NB4 (cell line): Measurements from ENCODE around the gene CCNYL1.

Experiments
- DNase-seq: peaks from one replicate; pipeline ENCODE4 v3.0.0; 2010; ENCODE audit warnings: low read depth
- H3K4me3 ChIP-seq: one replicate; pipeline ENCODE4 v1.5.1; 2011; ENCODE audit warnings: mild to moderate bottlenecking, low read depth, low read length, moderate library complexity
- MAX ChIP-seq: IDR thresholded peaks from 2 replicates; pipeline ENCODE4 v1.6.1; 2011; ENCODE audit warnings: low read depth, low read length
- MYC ChIP-seq: IDR thresholded peaks from 2 replicates; pipeline ENCODE4 v1.6.1; 2011; ENCODE audit warnings: low read depth, low read length
- POLR2A ChIP-seq: IDR thresholded peaks from 2 replicates; pipeline ENCODE4 v1.6.1; 2011; ENCODE audit warnings: mild to moderate bottlenecking; ENCODE audit not compliant: insufficient read length; ENCODE audit errors: extremely low read depth
- TF ChIP-seq, protein P1 (sequence below): IDR thresholded peaks from one replicate; pipeline ENCODE4 v1.5.1; 2012; ENCODE audit warnings: low read depth, low read length

The CCNYL1 gene

DNA sequence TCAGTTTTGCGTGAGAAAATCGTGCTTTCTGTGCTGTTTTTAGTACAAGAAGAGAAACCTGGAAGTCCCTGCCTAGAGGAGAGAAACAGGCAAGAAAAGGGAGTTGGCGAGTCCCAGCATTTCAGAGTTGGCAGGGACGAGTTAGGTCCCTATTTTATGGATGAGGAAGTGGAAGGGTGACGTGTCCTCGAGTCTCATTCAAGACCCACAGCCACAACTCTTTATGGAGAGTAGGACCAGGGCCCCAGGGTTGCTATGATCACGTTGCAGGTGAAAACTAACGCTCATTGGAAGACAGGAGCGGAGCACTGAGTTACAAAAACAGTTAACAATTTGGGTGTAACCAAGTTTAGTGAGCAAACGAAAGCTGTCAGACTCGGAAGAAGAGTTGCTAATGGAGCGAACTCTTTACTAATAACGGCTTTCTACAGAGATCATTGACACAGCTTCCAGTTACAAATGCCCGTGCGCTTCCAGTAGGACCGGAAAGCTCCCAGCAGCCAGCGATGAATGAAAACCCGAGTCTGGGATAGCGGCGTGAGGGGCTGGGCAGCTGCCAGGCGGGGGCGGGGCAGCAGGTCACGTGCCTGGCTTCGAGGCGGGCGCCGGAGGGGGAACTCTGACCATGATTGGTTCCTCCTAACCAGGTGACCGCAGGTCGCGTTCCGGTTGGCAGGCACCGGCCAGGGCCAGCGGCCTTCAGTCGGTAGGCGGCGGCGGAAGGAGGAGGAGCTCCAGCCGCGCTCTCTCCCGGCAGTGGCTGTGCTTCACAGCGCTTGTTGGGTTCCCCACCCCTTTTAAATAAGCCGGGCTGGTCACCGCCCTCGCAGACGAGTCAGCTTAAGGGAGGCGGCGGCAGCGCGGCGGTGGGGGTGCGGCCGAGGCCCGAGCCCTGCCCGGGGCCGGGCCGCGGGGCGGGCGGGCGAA, at the start of gene CCNYL1:
CCNYL1 (plus strand) TSS at position 827 of the 927 bp plus-strand sequence. CDS start 257 bp downstream, outside the sequence.
- TF ChIP-seq, protein P1, sequence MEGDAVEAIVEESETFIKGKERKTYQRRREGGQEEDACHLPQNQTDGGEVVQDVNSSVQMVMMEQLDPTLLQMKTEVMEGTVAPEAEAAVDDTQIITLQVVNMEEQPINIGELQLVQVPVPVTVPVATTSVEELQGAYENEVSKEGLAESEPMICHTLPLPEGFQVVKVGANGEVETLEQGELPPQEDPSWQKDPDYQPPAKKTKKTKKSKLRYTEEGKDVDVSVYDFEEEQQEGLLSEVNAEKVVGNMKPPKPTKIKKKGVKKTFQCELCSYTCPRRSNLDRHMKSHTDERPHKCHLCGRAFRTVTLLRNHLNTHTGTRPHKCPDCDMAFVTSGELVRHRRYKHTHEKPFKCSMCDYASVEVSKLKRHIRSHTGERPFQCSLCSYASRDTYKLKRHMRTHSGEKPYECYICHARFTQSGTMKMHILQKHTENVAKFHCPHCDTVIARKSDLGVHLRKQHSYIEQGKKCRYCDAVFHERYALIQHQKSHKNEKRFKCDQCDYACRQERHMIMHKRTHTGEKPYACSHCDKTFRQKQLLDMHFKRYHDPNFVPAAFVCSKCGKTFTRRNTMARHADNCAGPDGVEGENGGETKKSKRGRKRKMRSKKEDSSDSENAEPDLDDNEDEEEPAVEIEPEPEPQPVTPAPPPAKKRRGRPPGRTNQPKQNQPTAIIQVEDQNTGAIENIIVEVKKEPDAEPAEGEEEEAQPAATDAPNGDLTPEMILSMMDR: no peak
- TF ChIP-seq MAX: peak; percentile 94
- TF ChIP-seq POLR2A: peak; percentile 74
- peak; percentile 30; the same call in 1 of the 2 replicates for TF ChIP-seq MYC
- DNase-seq: peak; percentile 100
- peak within 1 kb of the TSS; percentile 74 for H3K4me3 ChIP-seq

GRCh38 chr2:207662203-207662602, 49.2 kb upstream of the CCNYL1 start:
- DNase-seq: peak; percentile 21
- no peak overlapping the region for H3K4me3 ChIP-seq
- TF ChIP-seq MYC: no peak
- no peak for TF ChIP-seq POLR2A
- no peak for TF ChIP-seq MAX
- TF ChIP-seq, protein P1: no peak

DNA sequence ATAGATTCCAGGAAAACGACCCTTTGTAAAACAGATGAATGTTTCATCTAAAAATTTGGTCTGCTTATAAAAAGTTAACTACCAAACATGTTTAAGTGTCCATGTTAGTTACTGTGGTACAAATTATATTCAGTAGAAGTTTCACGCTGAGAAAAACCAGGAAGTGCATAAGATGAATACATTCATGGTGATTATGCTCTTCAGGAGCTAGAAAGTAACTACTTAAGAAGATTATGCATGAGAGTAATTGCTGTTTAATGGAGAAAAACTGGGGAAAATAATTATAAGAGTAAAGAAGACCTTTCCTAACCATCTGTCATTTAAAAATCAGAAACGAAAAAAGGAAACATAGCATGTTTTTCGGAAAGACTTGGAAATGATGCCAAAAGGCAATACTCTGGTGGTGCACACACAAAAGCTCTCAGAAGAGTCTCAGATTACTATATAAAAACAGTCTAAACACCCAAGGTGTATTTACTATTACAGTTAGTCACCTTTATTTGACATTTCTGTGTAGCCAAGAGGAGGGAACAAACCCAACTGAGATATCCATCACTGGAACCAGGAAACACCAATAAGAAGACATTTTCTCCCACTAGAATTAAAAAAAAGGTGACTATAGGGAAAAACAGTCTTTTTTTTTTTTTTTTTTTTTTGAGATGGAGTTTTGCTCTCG, 47.4 kb upstream of the CCNYL1 start:
- DNase-seq: no peak
- no peak overlapping the region for H3K4me3 ChIP-seq
- TF ChIP-seq POLR2A: no peak
- TF ChIP-seq, protein P1: no peak
- TF ChIP-seq MYC: no peak
- TF ChIP-seq MAX: no peak

DNA sequence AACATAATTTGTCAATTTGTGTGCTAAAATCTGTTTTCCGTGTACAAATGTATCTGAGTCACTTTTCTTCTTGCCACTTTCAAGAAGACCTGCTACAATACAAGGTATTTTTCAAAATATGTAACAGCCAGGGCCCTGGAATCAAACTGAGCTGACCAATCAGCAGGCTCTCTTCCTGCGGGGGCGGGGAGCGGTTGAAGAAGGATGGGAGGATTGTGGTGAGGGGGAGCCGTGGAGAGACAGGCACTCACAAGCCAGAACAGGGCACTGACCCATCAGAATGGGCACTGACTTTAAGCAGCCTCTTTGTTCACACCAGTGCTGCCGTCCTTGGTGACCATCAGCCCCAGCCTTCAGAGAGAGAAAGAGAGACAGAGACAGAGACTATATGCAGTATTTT, 40.6 kb upstream of the CCNYL1 start:
- H3K4me3 ChIP-seq: no peak overlapping the region
- DNase-seq: peak; percentile 29
- TF ChIP-seq, protein P1: no peak
- TF ChIP-seq POLR2A (no peak), MYC (no peak), MAX (no peak)

DNA sequence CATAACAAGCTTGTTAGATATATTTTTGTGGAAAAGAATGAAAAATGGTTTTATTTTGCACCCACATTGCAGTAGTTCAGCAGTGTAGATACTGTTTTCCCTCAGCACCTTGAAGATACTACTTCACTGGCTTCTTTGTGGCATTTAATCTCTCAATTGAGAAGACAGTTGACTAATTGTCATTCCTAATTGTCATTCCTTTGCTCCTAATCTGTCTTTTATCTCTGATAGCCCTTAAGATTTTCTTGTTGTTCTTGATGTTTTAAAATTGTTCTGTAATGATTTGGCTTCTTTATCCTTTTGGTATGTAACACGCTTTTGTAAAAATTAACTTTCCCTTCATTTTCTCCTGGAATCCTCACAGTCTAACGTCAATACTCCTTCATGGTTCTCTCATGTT, 38.0 kb upstream of the CCNYL1 start:
- no peak overlapping the region for H3K4me3 ChIP-seq
- no peak for DNase-seq
- TF ChIP-seq, protein P1: no peak
- no peak for TF ChIP-seq MAX
- no peak for TF ChIP-seq POLR2A
- TF ChIP-seq MYC: no peak
